ENCODE data around the gene APOC3.

APOC3 gene

DNA sequence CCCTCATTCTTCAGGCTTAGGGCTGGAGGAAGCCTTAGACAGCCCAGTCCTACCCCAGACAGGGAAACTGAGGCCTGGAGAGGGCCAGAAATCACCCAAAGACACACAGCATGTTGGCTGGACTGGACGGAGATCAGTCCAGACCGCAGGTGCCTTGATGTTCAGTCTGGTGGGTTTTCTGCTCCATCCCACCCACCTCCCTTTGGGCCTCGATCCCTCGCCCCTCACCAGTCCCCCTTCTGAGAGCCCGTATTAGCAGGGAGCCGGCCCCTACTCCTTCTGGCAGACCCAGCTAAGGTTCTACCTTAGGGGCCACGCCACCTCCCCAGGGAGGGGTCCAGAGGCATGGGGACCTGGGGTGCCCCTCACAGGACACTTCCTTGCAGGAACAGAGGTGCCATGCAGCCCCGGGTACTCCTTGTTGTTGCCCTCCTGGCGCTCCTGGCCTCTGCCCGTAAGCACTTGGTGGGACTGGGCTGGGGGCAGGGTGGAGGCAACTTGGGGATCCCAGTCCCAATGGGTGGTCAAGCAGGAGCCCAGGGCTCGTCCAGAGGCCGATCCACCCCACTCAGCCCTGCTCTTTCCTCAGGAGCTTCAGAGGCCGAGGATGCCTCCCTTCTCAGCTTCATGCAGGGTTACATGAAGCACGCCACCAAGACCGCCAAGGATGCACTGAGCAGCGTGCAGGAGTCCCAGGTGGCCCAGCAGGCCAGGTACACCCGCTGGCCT lies 641 bp downstream of the APOC3 start:
- no peaks in the 10 kb centered on the region for H3K79me2 ChIP-seq (ENCODE audit: insufficient read depth, low read depth)
- H3K4me2 ChIP-seq, result no peak overlapping the region
- no peaks in the 10 kb centered on the region for H3K4me1 ChIP-seq (ENCODE audit: low read depth, poor library complexity, severe bottlenecking)
- no peaks in the 10 kb centered on the region for H3K27me3 ChIP-seq (ENCODE audit: insufficient read depth, low read depth)
- no peak overlapping the region for H3K27ac ChIP-seq
- no peak overlapping the region for H3K4me3 ChIP-seq (IDR thresholded peaks at IDR 0.05; ENCODE audit: insufficient read depth, low read depth, low read length)
- no peaks in the 10 kb centered on the region for H4K20me1 ChIP-seq (ENCODE audit: insufficient read depth)
- TF ChIP-seq, protein P1, sequence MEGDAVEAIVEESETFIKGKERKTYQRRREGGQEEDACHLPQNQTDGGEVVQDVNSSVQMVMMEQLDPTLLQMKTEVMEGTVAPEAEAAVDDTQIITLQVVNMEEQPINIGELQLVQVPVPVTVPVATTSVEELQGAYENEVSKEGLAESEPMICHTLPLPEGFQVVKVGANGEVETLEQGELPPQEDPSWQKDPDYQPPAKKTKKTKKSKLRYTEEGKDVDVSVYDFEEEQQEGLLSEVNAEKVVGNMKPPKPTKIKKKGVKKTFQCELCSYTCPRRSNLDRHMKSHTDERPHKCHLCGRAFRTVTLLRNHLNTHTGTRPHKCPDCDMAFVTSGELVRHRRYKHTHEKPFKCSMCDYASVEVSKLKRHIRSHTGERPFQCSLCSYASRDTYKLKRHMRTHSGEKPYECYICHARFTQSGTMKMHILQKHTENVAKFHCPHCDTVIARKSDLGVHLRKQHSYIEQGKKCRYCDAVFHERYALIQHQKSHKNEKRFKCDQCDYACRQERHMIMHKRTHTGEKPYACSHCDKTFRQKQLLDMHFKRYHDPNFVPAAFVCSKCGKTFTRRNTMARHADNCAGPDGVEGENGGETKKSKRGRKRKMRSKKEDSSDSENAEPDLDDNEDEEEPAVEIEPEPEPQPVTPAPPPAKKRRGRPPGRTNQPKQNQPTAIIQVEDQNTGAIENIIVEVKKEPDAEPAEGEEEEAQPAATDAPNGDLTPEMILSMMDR (conservative IDR thresholded peaks at IDR 0.05; ENCODE audit: low read depth, low read length), result no peak
- no peak overlapping the region for H3K9ac ChIP-seq
- H3K36me3 ChIP-seq (ENCODE audit: insufficient read depth), result no peaks in the 10 kb centered on the region
- no peak overlapping the region for H2AFZ ChIP-seq (ENCODE audit: low read depth)

DNA sequence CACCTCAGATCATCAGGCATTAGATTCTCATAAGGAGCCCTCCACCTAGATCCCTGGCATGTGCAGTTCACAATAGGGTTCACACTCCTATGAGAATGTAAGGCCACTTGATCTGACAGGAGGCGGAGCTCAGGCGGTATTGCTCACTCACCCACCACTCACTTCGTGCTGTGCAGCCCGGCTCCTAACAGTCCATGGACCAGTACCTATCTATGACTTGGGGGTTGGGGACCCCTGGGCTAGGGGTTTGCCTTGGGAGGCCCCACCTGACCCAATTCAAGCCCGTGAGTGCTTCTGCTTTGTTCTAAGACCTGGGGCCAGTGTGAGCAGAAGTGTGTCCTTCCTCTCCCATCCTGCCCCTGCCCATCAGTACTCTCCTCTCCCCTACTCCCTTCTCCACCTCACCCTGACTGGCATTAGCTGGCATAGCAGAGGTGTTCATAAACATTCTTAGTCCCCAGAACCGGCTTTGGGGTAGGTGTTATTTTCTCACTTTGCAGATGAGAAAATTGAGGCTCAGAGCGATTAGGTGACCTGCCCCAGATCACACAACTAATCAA lies 2.2 kb downstream of the APOC3 start:
- no peak overlapping the region for H3K4me2 ChIP-seq
- H3K4me1 ChIP-seq (ENCODE audit: low read depth, poor library complexity, severe bottlenecking), result no peaks in the 10 kb centered on the region
- no peak overlapping the region for H3K4me3 ChIP-seq (IDR thresholded peaks at IDR 0.05; ENCODE audit: insufficient read depth, low read depth, low read length)
- no peak overlapping the region for H2AFZ ChIP-seq (ENCODE audit: low read depth)
- H4K20me1 ChIP-seq (ENCODE audit: insufficient read depth), result no peaks in the 10 kb centered on the region
- TF ChIP-seq, protein P1 (conservative IDR thresholded peaks at IDR 0.05; ENCODE audit: low read depth, low read length), result no peak
- H3K27ac ChIP-seq, result no peak overlapping the region
- no peak overlapping the region for H3K9ac ChIP-seq
- H3K36me3 ChIP-seq (ENCODE audit: insufficient read depth), result no peaks in the 10 kb centered on the region
- H3K79me2 ChIP-seq (ENCODE audit: insufficient read depth, low read depth), result no peaks in the 10 kb centered on the region
- H3K27me3 ChIP-seq (ENCODE audit: insufficient read depth, low read depth), result no peaks in the 10 kb centered on the region

DNA sequence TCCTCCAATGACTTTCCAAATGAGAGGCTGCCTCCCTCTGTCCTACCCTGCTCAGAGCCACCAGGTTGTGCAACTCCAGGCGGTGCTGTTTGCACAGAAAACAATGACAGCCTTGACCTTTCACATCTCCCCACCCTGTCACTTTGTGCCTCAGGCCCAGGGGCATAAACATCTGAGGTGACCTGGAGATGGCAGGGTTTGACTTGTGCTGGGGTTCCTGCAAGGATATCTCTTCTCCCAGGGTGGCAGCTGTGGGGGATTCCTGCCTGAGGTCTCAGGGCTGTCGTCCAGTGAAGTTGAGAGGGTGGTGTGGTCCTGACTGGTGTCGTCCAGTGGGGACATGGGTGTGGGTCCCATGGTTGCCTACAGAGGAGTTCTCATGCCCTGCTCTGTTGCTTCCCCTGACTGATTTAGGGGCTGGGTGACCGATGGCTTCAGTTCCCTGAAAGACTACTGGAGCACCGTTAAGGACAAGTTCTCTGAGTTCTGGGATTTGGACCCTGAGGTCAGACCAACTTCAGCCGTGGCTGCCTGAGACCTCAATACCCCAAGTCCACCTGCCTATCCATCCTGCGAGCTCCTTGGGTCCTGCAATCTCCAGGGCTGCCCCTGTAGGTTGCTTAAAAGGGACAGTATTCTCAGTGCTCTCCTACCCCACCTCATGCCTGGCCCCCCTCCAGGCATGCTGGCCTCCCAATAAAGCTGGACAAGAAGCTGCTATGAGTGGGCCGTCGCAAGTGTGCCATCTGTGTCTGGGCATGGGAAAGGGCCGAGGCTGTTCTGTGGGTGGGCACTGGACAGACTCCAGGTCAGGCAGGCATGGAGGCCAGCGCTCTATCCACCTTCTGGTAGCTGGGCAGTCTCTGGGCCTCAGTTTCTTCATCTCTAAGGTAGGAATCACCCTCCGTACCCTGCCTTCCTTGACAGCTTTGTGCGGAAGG lies 2.9 kb downstream of the APOC3 start:
- Histone ChIP-seq H3K4me3 (IDR thresholded peaks at IDR 0.05; ENCODE audit: insufficient read depth, low read depth, low read length) (no peak overlapping the region), H4K20me1 (ENCODE audit: insufficient read depth) (no peaks in the 10 kb centered on the region), H3K27me3 (ENCODE audit: insufficient read depth, low read depth) (no peaks in the 10 kb centered on the region), H3K4me1 (ENCODE audit: low read depth, poor library complexity, severe bottlenecking) (no peaks in the 10 kb centered on the region), H3K4me2 (no peak overlapping the region), H2AFZ (ENCODE audit: low read depth) (no peak overlapping the region), H3K79me2 (ENCODE audit: insufficient read depth, low read depth) (no peaks in the 10 kb centered on the region), H3K9ac (no peak overlapping the region), H3K36me3 (ENCODE audit: insufficient read depth) (no peaks in the 10 kb centered on the region), H3K27ac (no peak overlapping the region)
- TF ChIP-seq, protein P1 (conservative IDR thresholded peaks at IDR 0.05; ENCODE audit: low read depth, low read length), result no peak

DNA sequence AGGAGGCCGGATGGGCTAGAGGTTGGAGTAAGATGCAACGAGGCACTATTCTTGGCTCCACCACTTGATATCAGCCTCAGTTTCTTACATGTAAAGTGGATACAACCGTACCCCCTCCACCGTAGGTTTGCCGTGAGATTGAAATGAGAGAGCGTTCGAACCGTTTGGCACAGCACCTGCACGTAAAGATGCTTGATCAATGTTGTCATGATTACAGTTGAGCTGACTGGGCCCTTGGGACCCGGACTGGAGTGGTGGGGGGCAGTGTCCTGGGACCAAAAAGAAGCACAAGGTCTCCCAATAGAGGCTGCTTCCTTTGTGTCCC lies 3.7 kb downstream of the APOC3 start:
- Histone ChIP-seq H3K27ac (no peak overlapping the region), H3K36me3 (ENCODE audit: insufficient read depth) (no peaks in the 10 kb centered on the region), H3K27me3 (ENCODE audit: insufficient read depth, low read depth) (no peaks in the 10 kb centered on the region), H3K4me1 (ENCODE audit: low read depth, poor library complexity, severe bottlenecking) (peaks cover 2% of the 10 kb centered on the region), H3K4me2 (no peak overlapping the region), H3K79me2 (ENCODE audit: insufficient read depth, low read depth) (no peaks in the 10 kb centered on the region), H3K9ac (no peak overlapping the region), H3K4me3 (IDR thresholded peaks at IDR 0.05; ENCODE audit: insufficient read depth, low read depth, low read length) (no peak overlapping the region), H2AFZ (ENCODE audit: low read depth) (no peak overlapping the region), H4K20me1 (ENCODE audit: insufficient read depth) (no peaks in the 10 kb centered on the region)
- TF ChIP-seq, protein P1 (conservative IDR thresholded peaks at IDR 0.05; ENCODE audit: low read depth, low read length), result no peak

Data from KMS-11 (cell line).